K562 (cell line): ENCODE results near the gene BSDC1. TPM values are rescaled to one million over a fixed set of nuclear protein-coding genes. Genes with fewer than 3 reads are reported as not detected.

Experiments used
- ATAC-seq: fragments of 200-7000 bp; cut with Tn5 transposase; 3 replicates; pipeline ENCODE4 v1.9.1; 2020; ENCODE audit warnings: moderate library complexity
- BruUV-seq: library from RNA; stranded (reverse); fragments of 400-500 nt; replicated peaks from 2 replicates; lab custom pipeline; 2021; lab: Mats Ljungman, UMichigan
- CTCF ChIA-PET: fragments of 300-600 bp; formaldehyde crosslinking; extraction: SDS; loops from one replicate; lab custom pipeline; 2021; ENCODE audit warnings: low intra/inter-chr PET ratio; lab: Yijun Ruan, JAX
- POLR2A ChIA-PET: fragments of 300-600, 350-650 bp; sonication (Branson Sonifier 250); formaldehyde crosslinking; extraction: SDS; loops from one replicate; lab custom pipeline; 2021; ENCODE audit warnings: antibody characterized with exemption, inconsistent platforms; lab: Yijun Ruan, JAX
- DNase-seq, 4 experiments: peaks; one replicate each; pipeline versions ENCODE4 v3.0.0 to v3.0.0-alpha.2; 2011 to 2018; ENCODE audit warnings: low spot score in 3 of 4, mixed read lengths in 3 of 4; ENCODE audit errors: extremely low read depth in 1 of 4
- FAIRE-seq: peaks from 2 replicates; lab custom pipeline; 2011; peaks lifted over from hg19 to GRCh38; lab: Jason Lieb, UNC
- H2AFZ ChIP-seq: 2 replicates; pipeline ENCODE4 v1.6.0; 2011; ENCODE audit warnings: low read depth, low read length, control low read depth, inconsistent platforms
- H3K27ac ChIP-seq: fragments of 200-600 bp; 3 replicates; pipeline ENCODE4 v1.8.0; 2011; ENCODE audit warnings: low read depth, mild to moderate bottlenecking, control low read depth, inconsistent platforms, low read length, moderate library complexity, mixed read lengths; ENCODE audit errors: extremely low read depth
- H3K27me3 ChIP-seq, 2 experiments: fragments of 300-600 bp in 1 of 2; 2 replicates in 1 of 2; 3 replicates in 1 of 2; pipeline versions ENCODE4 v1.6.0 to v1.8.0; 2011; ENCODE audit warnings: inconsistent platforms in 2 of 2, low read length in 2 of 2, mild to moderate bottlenecking in 1 of 2, mixed read lengths in 1 of 2, moderate library complexity in 1 of 2; ENCODE audit not compliant: control insufficient read depth in 2 of 2, insufficient read depth in 2 of 2
- H3K36me3 ChIP-seq: fragments of 300-600 bp; 3 replicates; pipeline ENCODE4 v1.8.0; 2011; ENCODE audit warnings: mild to moderate bottlenecking, low read length, inconsistent platforms; ENCODE audit not compliant: control insufficient read depth, insufficient read depth
- H3K4me1 ChIP-seq, 2 experiments: fragments of 200-600 bp in 1 of 2; replicated peaks in 1 of 2; 2 replicates in 1 of 2; 3 replicates in 1 of 2; pipeline versions ENCODE4 v1.5.1 to v1.8.0; 2011; ENCODE audit warnings: inconsistent platforms in 2 of 2, low read length in 2 of 2, mild to moderate bottlenecking in 1 of 2, mixed read lengths in 1 of 2, moderate library complexity in 1 of 2; ENCODE audit not compliant: control insufficient read depth in 2 of 2, insufficient read depth in 2 of 2
- H3K4me2 ChIP-seq: 2 replicates; pipeline ENCODE4 v1.6.1; 2011; ENCODE audit warnings: low read length, control low read depth, inconsistent platforms, mixed read lengths; ENCODE audit not compliant: insufficient read depth
- H3K4me3 ChIP-seq: fragments of 200-600 bp; sonication (generic), shearing (Covaris generic); 2 replicates; pipeline ENCODE4 v1.5.1; 2016; ENCODE audit warnings: control low read depth, inconsistent platforms
- H3K79me2 ChIP-seq: fragments of 200-600 bp; 3 replicates; pipeline ENCODE4 v1.8.0; 2011; ENCODE audit warnings: low read length, inconsistent platforms; ENCODE audit not compliant: control insufficient read depth, insufficient read depth
- H3K9ac ChIP-seq, 2 experiments: 2 replicates each; pipeline versions ENCODE4 v1.6.0 to v1.6.1; 2011; ENCODE audit warnings: low read depth in 2 of 2, low read length in 2 of 2, control low read depth in 1 of 2, inconsistent platforms in 1 of 2, mild to moderate bottlenecking in 1 of 2, mixed read lengths in 1 of 2; ENCODE audit not compliant: insufficient read depth in 1 of 2
- H3K9me1 ChIP-seq: one replicate; pipeline ENCODE4 v1.6.0; 2011; ENCODE audit warnings: inconsistent platforms, mild to moderate bottlenecking, low read length, moderate library complexity; ENCODE audit not compliant: control insufficient read depth, insufficient read depth
- H3K9me3 ChIP-seq: replicated peaks from 2 replicates; pipeline ENCODE4 v1.5.1; 2011; ENCODE audit warnings: low read depth, low read length, inconsistent platforms; ENCODE audit not compliant: control insufficient read depth, insufficient read depth
- H4K20me1 ChIP-seq: replicated peaks from 2 replicates; pipeline ENCODE4 v1.6.1; 2011; ENCODE audit warnings: low read length, inconsistent platforms, mixed read lengths; ENCODE audit not compliant: control insufficient read depth, insufficient read depth
- CBX1 ChIP-seq: sonication (generic); IDR thresholded peaks from 2 replicates; pipeline ENCODE4 v1.6.1; 2016; ENCODE audit warnings: antibody characterized with exemption, low read depth, mild to moderate bottlenecking
- CREM ChIP-seq: IDR thresholded peaks from 2 replicates; pipeline ENCODE4 v1.6.1; 2014; ENCODE audit warnings: antibody characterized with exemption, low read depth
- FOSL1 ChIP-seq: fragments of 200-800 bp; sonication (Bioruptor generic); conservative IDR thresholded peaks from 2 replicates; pipeline ENCODE4 v1.6.1; 2016; ENCODE audit warnings: missing genetic modification characterization, missing compliant biosample characterization
- FUS ChIP-seq: fragments of 200-400 bp; formaldehyde crosslinking; optimal IDR thresholded peaks from 2 replicates; pipeline ENCODE3; 2017; ENCODE audit warnings: low read depth, low read length
- ILF3 ChIP-seq: fragments of 450-650 bp; IDR thresholded peaks from 2 replicates; pipeline ENCODE4 v1.6.1; 2018; ENCODE audit warnings: antibody characterized with exemption, mild to moderate bottlenecking, moderate library complexity, borderline replicate concordance
- NFE2L1 ChIP-seq: fragments of 450-650 bp; IDR thresholded peaks from 2 replicates; pipeline ENCODE4 v1.6.1; 2016; ENCODE audit warnings: missing genetic modification characterization, low read depth, mild to moderate bottlenecking, missing compliant biosample characterization, moderate library complexity, borderline replicate concordance
- RBM15 ChIP-seq: fragments of 200-400 bp; formaldehyde crosslinking; IDR thresholded peaks from 2 replicates; pipeline ENCODE4 v1.6.1; 2018; ENCODE audit warnings: mild to moderate bottlenecking, low read length, moderate library complexity; ENCODE audit not compliant: insufficient read depth
- RBM25 ChIP-seq: fragments of 200-400 bp; formaldehyde crosslinking; IDR thresholded peaks from 2 replicates; pipeline ENCODE4 v1.6.1; 2018; ENCODE audit warnings: low read length, low read depth, moderate library complexity; ENCODE audit not compliant: severe bottlenecking
- ZNF121 ChIP-seq: sonication (generic); formaldehyde crosslinking; conservative IDR thresholded peaks from 2 replicates; pipeline ENCODE4 v1.8.0; 2022; ENCODE audit warnings: missing genetic modification reagents
- ZNF583 ChIP-seq: fragments of 250-450 bp; sonication (Bioruptor Pico); IDR thresholded peaks from 2 replicates; pipeline ENCODE4 v1.4.0; 2020
- WGBS: fragments of 100-300 bp; shearing (Covaris generic); methylation state at CpG from one replicate; pipeline ENCODE4 v1.1.6; 2016; ENCODE audit warnings: low coverage, mixed read lengths; ENCODE audit not compliant: insufficient coverage; ENCODE audit errors: missing lambda C conversion rate; 5-methylcytosine and 5-hydroxymethylcytosine counted together
- in situ Hi-C: fragments of 300-500 bp; cut with MboI; formaldehyde crosslinking; loops from 4 replicates; pipeline ENCODE4 v1.15.0; 2018; ENCODE audit warnings: inconsistent platforms, mixed read lengths
- intact Hi-C: fragments of 100-400 bp; cut with micrococcal nuclease; formaldehyde crosslinking; loops from 2 replicates; pipeline ENCODE4 v1.14.2; 2022
- polyA plus RNA-seq, 8 experiments: library from polyadenylated mRNA; depleted of rRNA in 4 of 8; stranded (reverse) in 5 of 8; unstranded in 3 of 8; fragments of >200 nt; fragmentation: Nextera tagmentation in 2 of 8; fragmentation: Illumina TruSeq in 1 of 8; extraction: Ambion mirVana in 2 of 8; extraction: Trizol in 1 of 8; gene quantifications; 2 replicates each; pipeline versions ENCODE4 v1.2.1 to v1.2.3, GENCODE V29; 2011 to 2014; ENCODE audit warnings: inconsistent platforms in 1 of 8, missing spikeins in 1 of 8
- total RNA-seq, 7 experiments: library from RNA; depleted of rRNA in 6 of 7; stranded (reverse); fragments of >200 nt in 6 of 7; fragmentation: Illumina TruSeq in 2 of 7; extraction: Trizol in 2 of 7; gene quantifications; 2 replicates each; pipeline versions ENCODE4 v1.2.1 to v1.2.3, GENCODE V29; 2011 to 2021; ENCODE audit warnings: low replicate concordance in 1 of 7
- TF ChIP-seq, protein P1 (sequence below): fragments of 200-400 bp; formaldehyde crosslinking; IDR thresholded peaks from 2 replicates; pipeline ENCODE4 v1.6.1; 2017; ENCODE audit warnings: mild to moderate bottlenecking, low read depth, low read length, moderate library complexity
- TF ChIP-seq, protein P2 (sequence below): sonication (generic); formaldehyde crosslinking; IDR thresholded peaks from 2 replicates; pipeline ENCODE4 v1.8.1; 2023; ENCODE audit warnings: mild to moderate bottlenecking, missing genetic modification reagents

The BSDC1 gene
- total and polyA plus RNA-seq, 9 of the 15 experiments (the other 6 are each of a cell fraction or from before 2014, with no cell fraction given), result 10.2 to 96.8 (median 73.1) TPM

DNA sequence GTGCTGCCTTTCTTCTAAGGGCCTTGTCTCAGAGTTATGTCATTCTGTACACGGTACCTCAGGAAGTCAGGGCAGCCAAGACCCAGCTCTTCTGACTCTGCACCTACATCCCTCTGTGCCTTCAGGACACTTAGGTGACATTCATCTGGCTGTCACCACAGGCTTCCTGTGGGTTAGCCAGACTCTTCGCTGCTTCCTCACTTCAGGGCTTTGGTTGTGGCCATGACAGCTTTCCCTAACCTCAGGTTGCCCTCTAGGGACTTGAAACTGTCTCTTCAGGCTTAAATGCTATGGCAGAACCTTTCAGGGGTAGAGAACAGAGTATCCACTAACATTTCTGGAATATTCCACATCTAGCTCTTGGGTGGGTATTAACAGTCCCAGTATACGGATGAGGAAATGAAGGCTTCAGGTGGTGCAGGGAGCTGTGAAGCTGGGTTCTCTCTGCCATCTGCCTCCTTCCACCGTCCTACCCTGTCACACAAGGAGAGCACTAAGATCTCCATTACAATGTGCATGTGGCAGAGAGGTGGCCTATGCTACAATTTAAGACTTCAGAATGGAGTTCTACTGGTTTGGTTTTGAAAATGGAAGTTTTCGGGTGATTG lies 22.0 kb downstream of the BSDC1 start (continued):
- TF ChIP-seq, protein P1, sequence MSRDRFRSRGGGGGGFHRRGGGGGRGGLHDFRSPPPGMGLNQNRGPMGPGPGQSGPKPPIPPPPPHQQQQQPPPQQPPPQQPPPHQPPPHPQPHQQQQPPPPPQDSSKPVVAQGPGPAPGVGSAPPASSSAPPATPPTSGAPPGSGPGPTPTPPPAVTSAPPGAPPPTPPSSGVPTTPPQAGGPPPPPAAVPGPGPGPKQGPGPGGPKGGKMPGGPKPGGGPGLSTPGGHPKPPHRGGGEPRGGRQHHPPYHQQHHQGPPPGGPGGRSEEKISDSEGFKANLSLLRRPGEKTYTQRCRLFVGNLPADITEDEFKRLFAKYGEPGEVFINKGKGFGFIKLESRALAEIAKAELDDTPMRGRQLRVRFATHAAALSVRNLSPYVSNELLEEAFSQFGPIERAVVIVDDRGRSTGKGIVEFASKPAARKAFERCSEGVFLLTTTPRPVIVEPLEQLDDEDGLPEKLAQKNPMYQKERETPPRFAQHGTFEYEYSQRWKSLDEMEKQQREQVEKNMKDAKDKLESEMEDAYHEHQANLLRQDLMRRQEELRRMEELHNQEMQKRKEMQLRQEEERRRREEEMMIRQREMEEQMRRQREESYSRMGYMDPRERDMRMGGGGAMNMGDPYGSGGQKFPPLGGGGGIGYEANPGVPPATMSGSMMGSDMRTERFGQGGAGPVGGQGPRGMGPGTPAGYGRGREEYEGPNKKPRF, result no peak
- TF ChIP-seq ZNF583 (CRISPR knock-in tag) (no peak), NFE2L1 (no peak), FOSL1 (tag) (no peak)
- TF ChIP-seq, all 486 proteins: peak for 4

DNA sequence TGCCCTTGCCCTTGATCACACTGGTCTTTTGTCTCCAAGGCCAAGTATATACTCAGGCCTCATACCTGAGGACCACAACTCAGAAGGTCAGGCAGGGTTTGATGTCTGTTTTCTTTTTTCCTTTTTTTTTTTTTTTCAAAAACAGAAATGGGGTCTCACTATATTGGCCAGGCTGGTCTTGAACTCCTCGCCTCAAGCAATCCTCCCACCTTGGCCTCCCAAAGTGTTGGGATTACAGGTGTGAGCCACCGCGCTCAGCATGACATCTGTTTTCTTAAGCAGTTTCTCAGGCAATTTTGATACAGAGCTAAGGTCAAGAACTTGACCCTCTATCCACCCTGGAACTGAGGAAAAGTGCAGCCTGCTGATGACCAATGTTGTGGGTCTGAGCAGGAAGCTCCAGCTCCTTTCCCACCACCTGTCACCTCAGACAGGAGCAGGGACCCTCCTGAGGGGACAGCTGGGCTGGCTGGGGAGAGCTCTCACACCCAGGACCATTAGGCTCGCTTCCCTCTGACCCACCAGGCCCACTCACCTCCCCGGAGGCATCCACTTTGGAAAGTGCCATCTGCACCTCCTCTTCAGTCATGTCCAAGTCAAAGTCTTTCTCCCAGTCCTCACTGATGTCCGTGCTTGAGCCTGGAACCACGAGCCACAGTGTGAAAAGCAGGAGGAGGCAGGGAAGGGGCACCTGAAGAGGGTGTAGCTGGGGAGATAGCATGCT lies 26.2 kb downstream of the BSDC1 start:
- DNase-seq, result no peak
- intact Hi-C loops, result no loop called here
- H3K4me1 ChIP-seq, result no peaks in the 10 kb centered on the region
- TF ChIP-seq ILF3 (no peak), CREM (no peak), RBM25 (peak; percentile 32), CBX1 (no peak), FUS (no peak), RBM15 (no peak), ZNF121 (CRISPR knock-in tag) (peak; percentile 93)
- TF ChIP-seq, protein P2, sequence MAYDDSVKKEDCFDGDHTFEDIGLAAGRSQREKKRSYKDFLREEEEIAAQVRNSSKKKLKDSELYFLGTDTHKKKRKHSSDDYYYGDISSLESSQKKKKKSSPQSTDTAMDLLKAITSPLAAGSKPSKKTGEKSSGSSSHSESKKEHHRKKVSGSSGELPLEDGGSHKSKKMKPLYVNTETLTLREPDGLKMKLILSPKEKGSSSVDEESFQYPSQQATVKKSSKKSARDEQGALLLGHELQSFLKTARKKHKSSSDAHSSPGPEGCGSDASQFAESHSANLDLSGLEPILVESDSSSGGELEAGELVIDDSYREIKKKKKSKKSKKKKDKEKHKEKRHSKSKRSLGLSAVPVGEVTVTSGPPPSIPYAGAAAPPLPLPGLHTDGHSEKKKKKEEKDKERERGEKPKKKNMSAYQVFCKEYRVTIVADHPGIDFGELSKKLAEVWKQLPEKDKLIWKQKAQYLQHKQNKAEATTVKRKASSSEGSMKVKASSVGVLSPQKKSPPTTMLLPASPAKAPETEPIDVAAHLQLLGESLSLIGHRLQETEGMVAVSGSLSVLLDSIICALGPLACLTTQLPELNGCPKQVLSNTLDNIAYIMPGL (CRISPR knock-in tag), result no peak
- TF ChIP-seq, all 486 proteins: peak for 2
- no TSS peak for BruUV-seq
- H3K36me3 ChIP-seq, result peaks cover 83% of the 10 kb centered on the region
- H4K20me1 ChIP-seq, result 0 out of 2 replicates have a peak, but pooled peaks cover 5% of the 10 kb centered on the region
- POLR2A ChIA-PET, result interaction anchor here (0.6 to 4.3 kb wide), 13 partner anchors 8 to 772 kb away, joined by 3 to 36 read pairs (median 4); partner anchors contain the start of genes BSDC1 and MARCKSL1
- H3K9me1 ChIP-seq, result no peaks in the 10 kb centered on the region
- CTCF ChIA-PET, result no interaction called here
- no peaks in the 10 kb centered on the region for H3K27me3 ChIP-seq
- ATAC-seq (no peak), FAIRE-seq (no peak)
- H3K9ac ChIP-seq, result peak overlapping the region in 1 of 2 experiments; percentile 39; a peak in 1 of 4 replicates
- H3K4me3 ChIP-seq, result no peak overlapping the region
- WGBS, result 93% methylated on average over 7 of the region's 7 CpGs
- no peak overlapping the region for H2AFZ ChIP-seq
- H3K9me3 ChIP-seq, result no peaks in the 10 kb centered on the region
- no peak overlapping the region for H3K4me2 ChIP-seq
- in situ Hi-C loops, result no loop called here
- no peak overlapping the region for H3K27ac ChIP-seq
- no peaks in the 10 kb centered on the region for H3K79me2 ChIP-seq
